IMR-90 (cell line): Measurements from ENCODE around the gene APOC4. TPM values are rescaled to one million over a fixed set of nuclear protein-coding genes. Genes with fewer than 3 reads are reported as not detected.

ENCODE experiments used
- ATAC-seq: fragments of 200-7000 bp; cut with Tn5 transposase; 2 replicates; pipeline ENCODE4 v1.9.1; 2020; ENCODE audit warnings: low read depth, mild to moderate bottlenecking, moderate library complexity
- BruUV-seq: library from RNA; stranded (reverse); fragments of 400-500 nt; replicated peaks from 2 replicates; lab custom pipeline; 2021; lab: Mats Ljungman, UMichigan
- CTCF ChIA-PET: fragments of 300-600 bp; formaldehyde crosslinking; extraction: SDS; loops from one replicate; lab custom pipeline; 2021; ENCODE audit warnings: antibody characterized with exemption; lab: Yijun Ruan, JAX
- POLR2A ChIA-PET: fragments of 300-600 bp; sonication (Branson Sonifier 250); formaldehyde crosslinking; loops from one replicate; lab custom pipeline; 2022; ENCODE audit warnings: antibody characterized with exemption; ENCODE audit not compliant: unreplicated experiment; lab: Charles Lee
- DNase-seq: peaks from one replicate; pipeline ENCODE4 v3.0.0; 2013
- H2AFZ ChIP-seq: replicated peaks from 2 replicates; pipeline ENCODE3; 2013; ENCODE audit warnings: low read length, mild to moderate bottlenecking; ENCODE audit not compliant: poor library complexity
- H2AK5ac ChIP-seq: 2 replicates; pipeline ENCODE4 v1.6.1; 2013; ENCODE audit warnings: low read depth, low read length, inconsistent platforms
- H2AK9ac ChIP-seq: replicated peaks from 2 replicates; pipeline ENCODE3; 2013; ENCODE audit warnings: mild to moderate bottlenecking, low read depth, low read length, moderate library complexity; ENCODE audit not compliant: poor library complexity
- H2BK120ac ChIP-seq: 2 replicates; pipeline ENCODE4 v1.6.1; 2013; ENCODE audit warnings: low read depth, low read length, inconsistent platforms
- H2BK15ac ChIP-seq: 3 replicates; pipeline ENCODE4 v1.6.1; 2013; ENCODE audit warnings: low read depth, low read length, inconsistent platforms
- H2BK20ac ChIP-seq: 2 replicates; pipeline ENCODE4 v1.6.1; 2013; ENCODE audit warnings: low read depth, mild to moderate bottlenecking, inconsistent platforms, low read length, moderate library complexity
- H2BK5ac ChIP-seq: 2 replicates; pipeline ENCODE4 v1.6.1; 2013; ENCODE audit warnings: mild to moderate bottlenecking, low read depth, low read length, inconsistent platforms; ENCODE audit not compliant: poor library complexity, severe bottlenecking
- H3K14ac ChIP-seq: replicated peaks from 2 replicates; pipeline ENCODE4 v1.6.1; 2013; ENCODE audit warnings: low read depth, low read length, inconsistent platforms
- H3K18ac ChIP-seq: 2 replicates; pipeline ENCODE4 v1.6.1; 2013; ENCODE audit warnings: low read depth, low read length, control low read depth
- H3K23ac ChIP-seq: 2 replicates; pipeline ENCODE4 v1.6.1; 2013; ENCODE audit warnings: low read depth, low read length, inconsistent platforms
- H3K27ac ChIP-seq: 2 replicates; pipeline ENCODE4 v1.5.1; 2013; ENCODE audit warnings: mild to moderate bottlenecking, control low read depth, low read length; ENCODE audit not compliant: insufficient read depth
- H3K27me3 ChIP-seq: 2 replicates; pipeline ENCODE4 v1.6.1; 2013; ENCODE audit warnings: low read length; ENCODE audit not compliant: control insufficient read depth, insufficient read depth
- H3K36me3 ChIP-seq: 2 replicates; pipeline ENCODE4 v1.6.1; 2013; ENCODE audit warnings: low read length, mixed read lengths; ENCODE audit not compliant: control insufficient read depth, insufficient read depth
- H3K4ac ChIP-seq: 2 replicates; pipeline ENCODE4 v1.6.1; 2013; ENCODE audit warnings: low read depth, low read length, inconsistent platforms
- H3K4me1 ChIP-seq: 2 replicates; pipeline ENCODE4 v1.6.1; 2013; ENCODE audit warnings: low read length, mixed read lengths; ENCODE audit not compliant: control insufficient read depth, insufficient read depth
- H3K4me2 ChIP-seq: 2 replicates; pipeline ENCODE4 v1.6.1; 2013; ENCODE audit warnings: low read depth, mild to moderate bottlenecking, control low read depth, low read length, moderate library complexity
- H3K4me3 ChIP-seq: 2 replicates; pipeline ENCODE4 v1.5.1; 2013; ENCODE audit warnings: low read depth, mild to moderate bottlenecking, control low read depth, low read length, moderate library complexity; ENCODE audit not compliant: insufficient read depth
- H3K56ac ChIP-seq: 2 replicates; pipeline ENCODE4 v1.6.1; 2013; ENCODE audit warnings: low read length, inconsistent platforms; ENCODE audit not compliant: insufficient read depth; ENCODE audit errors: extremely low read depth
- H3K79me1 ChIP-seq, 2 experiments: 2 replicates each; pipeline ENCODE4 v1.6.1; 2013; ENCODE audit warnings: low read length in 2 of 2, inconsistent platforms in 1 of 2, low read depth in 1 of 2
- H3K9ac ChIP-seq: 2 replicates; pipeline ENCODE4 v1.6.1; 2013; ENCODE audit warnings: low read depth, low read length, control low read depth
- H3K9me1 ChIP-seq: 2 replicates; pipeline ENCODE4 v1.6.1; 2013; ENCODE audit warnings: low read length, inconsistent platforms; ENCODE audit not compliant: insufficient read depth
- H3K9me3 ChIP-seq: 2 replicates; pipeline ENCODE4 v1.6.1; 2013; ENCODE audit warnings: low read length; ENCODE audit not compliant: control insufficient read depth, insufficient read depth
- H4K20me1 ChIP-seq: 2 replicates; pipeline ENCODE4 v1.6.1; 2013; ENCODE audit warnings: low read length, inconsistent platforms; ENCODE audit not compliant: insufficient read depth
- H4K5ac ChIP-seq: 2 replicates; pipeline ENCODE4 v1.6.1; 2013; ENCODE audit warnings: mild to moderate bottlenecking, low read depth, low read length, control low read depth
- H4K8ac ChIP-seq, 2 experiments: 2 replicates each; pipeline ENCODE4 v1.6.1; 2013; ENCODE audit warnings: low read depth in 2 of 2, low read length in 2 of 2, control low read depth in 1 of 2, inconsistent platforms in 1 of 2
- H4K91ac ChIP-seq: 2 replicates; pipeline ENCODE4 v1.6.1; 2013; ENCODE audit warnings: low read depth, low read length, inconsistent platforms; ENCODE audit not compliant: insufficient read depth
- CEBPB ChIP-seq: IDR thresholded peaks from 2 replicates; pipeline ENCODE4 v1.6.1; 2012; ENCODE audit warnings: low read depth, low read length, improper control_type of control experiment
- MXI1 ChIP-seq: IDR thresholded peaks from 2 replicates; pipeline ENCODE4 v1.6.1; 2012; ENCODE audit warnings: low read depth, mild to moderate bottlenecking, low read length, moderate library complexity, borderline replicate concordance
- NFE2L2 ChIP-seq: fragments of 150-350 bp; IDR thresholded peaks from 2 replicates; pipeline ENCODE4 v1.6.1; 2016; ENCODE audit warnings: low read depth, mild to moderate bottlenecking, low read length
- POLR2A ChIP-seq: IDR thresholded peaks from 2 replicates; pipeline ENCODE4 v1.6.1; 2012; ENCODE audit warnings: mild to moderate bottlenecking, low read depth, low read length
- RAD21 ChIP-seq: IDR thresholded peaks from 2 replicates; pipeline ENCODE4 v1.6.1; 2012; ENCODE audit warnings: low read length, improper control_type of control experiment
- SMC3 ChIP-seq: fragments of 150-350 bp; IDR thresholded peaks from 2 replicates; pipeline ENCODE4 v1.6.1; 2016; ENCODE audit warnings: low read depth, mild to moderate bottlenecking, antibody characterized with exemption, low read length, moderate library complexity
- WGBS, 2 experiments: methylation state at CpG; one replicate each; pipeline versions ENCODE4 v1.1.5 to v1.1.7; 2013; ENCODE audit warnings: missing lambda C conversion rate in 2 of 2; ENCODE audit not compliant: insufficient read length in 1 of 2; ENCODE audit errors: extremely low coverage in 2 of 2; 5-methylcytosine and 5-hydroxymethylcytosine counted together
- dilution Hi-C: fragments of 300-500 bp; cut with HindIII; formaldehyde crosslinking; loops from one replicate; pipeline ENCODE4 v1.14.3; 2018; ENCODE audit warnings: low sequenced_read_pairs; ENCODE audit not compliant: unreplicated experiment
- in situ Hi-C: fragments of 300-500 bp; cut with MboI; formaldehyde crosslinking; loops from 3 replicates; pipeline ENCODE4 v1.14.3; 2019; ENCODE audit warnings: low sequenced_read_pairs, inconsistent platforms, mixed read lengths
- intact Hi-C: fragments of 100-400 bp; cut with micrococcal nuclease; formaldehyde crosslinking; loops from 2 replicates; pipeline ENCODE4 v1.10.0; 2022
- polyA plus RNA-seq, 3 experiments: library from polyadenylated mRNA; depleted of rRNA; stranded (reverse); fragments of >200 nt; gene quantifications; 2 replicates each; pipeline ENCODE4 v1.2.3, GENCODE V29; 2012; ENCODE audit warnings: low replicate concordance in 1 of 3
- total RNA-seq: library from RNA; depleted of rRNA; stranded (reverse); fragments of >200 nt; gene quantifications from 2 replicates; pipeline ENCODE4 v1.2.3, GENCODE V29; 2012
- TF ChIP-seq, protein P1 (sequence below): conservative IDR thresholded peaks from 2 replicates; pipeline ENCODE4 v1.5.1; 2012; ENCODE audit warnings: mild to moderate bottlenecking, low read depth, low read length, improper control_type of control experiment

The APOC4 gene
- total and polyA plus RNA-seq, 2 of the 4 experiments (the other 2 are of a cell fraction) = not detected

DNA sequence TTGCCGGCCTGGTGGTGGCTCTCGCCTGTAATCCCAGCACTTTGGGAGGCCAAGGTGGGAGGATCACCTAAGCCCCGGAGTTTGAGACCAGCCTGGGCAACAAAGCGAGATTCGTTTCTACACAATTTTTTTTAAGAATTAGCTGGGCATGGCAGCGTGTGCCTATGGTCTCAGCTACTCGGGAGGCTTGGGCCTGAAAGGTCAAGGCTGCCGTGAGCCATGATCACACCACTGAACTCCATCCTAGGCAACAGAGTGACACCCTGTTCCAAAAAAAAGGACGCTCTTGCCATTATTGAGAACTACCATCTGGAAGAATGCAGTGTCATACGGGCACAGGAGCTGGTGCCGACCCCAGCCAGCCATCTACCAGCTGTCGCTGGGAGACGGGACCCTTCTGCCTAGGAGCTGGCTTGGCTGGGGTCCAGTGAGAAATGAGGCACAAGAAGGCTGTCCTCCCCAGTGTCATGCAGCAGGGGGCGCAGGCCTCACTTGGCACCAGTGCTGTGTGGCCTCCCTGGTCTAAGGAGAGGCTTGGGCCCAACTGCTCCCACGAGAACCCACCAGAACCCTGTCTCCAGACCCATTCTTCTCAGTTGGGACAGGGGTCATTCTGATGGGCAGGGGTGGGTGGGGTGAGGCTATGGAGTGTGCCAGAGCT lies 47.0 kb downstream of the APOC4 start:
- in situ Hi-C loops (no loop called here), dilution Hi-C loops (no loop called here), intact Hi-C loops (no loop called here)
- WGBS, 2 experiments = 72% methylated on average over 6 of the region's 15 CpGs; no CpG with 5 or more reads in 1 of the 2 experiments
- Histone ChIP-seq H3K4me1 (no peaks in the 10 kb centered on the region), H2BK120ac (no peak overlapping the region), H3K18ac (no peak overlapping the region), H3K56ac (no peak overlapping the region), H2BK5ac (no peak overlapping the region), H2AFZ (no peak overlapping the region), H4K20me1 (peaks cover 14% of the 10 kb centered on the region), H3K79me1 (peaks cover 0 to 8% of the 10 kb centered on the region in 2 experiments; a peak in 1 of 4 replicates), H3K4ac (no peak overlapping the region), H3K4me2 (no peak overlapping the region), H3K36me3 (peaks cover 75% of the 10 kb centered on the region), H3K9ac (no peak overlapping the region), H3K23ac (no peak overlapping the region), H3K27me3 (no peaks in the 10 kb centered on the region), H2BK20ac (no peak overlapping the region), H2BK15ac (no peak overlapping the region), H4K5ac (no peak overlapping the region), H3K4me3 (no peak overlapping the region), H4K91ac (no peak overlapping the region), H3K27ac (no peak overlapping the region), H3K9me1 (no peaks in the 10 kb centered on the region), H3K9me3 (no peaks in the 10 kb centered on the region), H2AK5ac (no peak overlapping the region), H3K14ac (no peak overlapping the region), H4K8ac (no peak overlapping the region), H2AK9ac (no peak overlapping the region)
- DNase-seq = peak; percentile 62
- ChIA-PET POLR2A (no interaction called here), CTCF (interaction anchor here (0.6 to 1.0 kb wide), 2 partner anchors 10 to 78 kb away, joined by 3 to 4 read pairs; no protein-coding TSS in a partner anchor)
- ATAC-seq = peak; percentile 89
- BruUV-seq = no TSS peak
- no peak for TF ChIP-seq NFE2L2
- peak; percentile 64 for TF ChIP-seq SMC3
- TF ChIP-seq MXI1 = no peak
- TF ChIP-seq, protein P1, sequence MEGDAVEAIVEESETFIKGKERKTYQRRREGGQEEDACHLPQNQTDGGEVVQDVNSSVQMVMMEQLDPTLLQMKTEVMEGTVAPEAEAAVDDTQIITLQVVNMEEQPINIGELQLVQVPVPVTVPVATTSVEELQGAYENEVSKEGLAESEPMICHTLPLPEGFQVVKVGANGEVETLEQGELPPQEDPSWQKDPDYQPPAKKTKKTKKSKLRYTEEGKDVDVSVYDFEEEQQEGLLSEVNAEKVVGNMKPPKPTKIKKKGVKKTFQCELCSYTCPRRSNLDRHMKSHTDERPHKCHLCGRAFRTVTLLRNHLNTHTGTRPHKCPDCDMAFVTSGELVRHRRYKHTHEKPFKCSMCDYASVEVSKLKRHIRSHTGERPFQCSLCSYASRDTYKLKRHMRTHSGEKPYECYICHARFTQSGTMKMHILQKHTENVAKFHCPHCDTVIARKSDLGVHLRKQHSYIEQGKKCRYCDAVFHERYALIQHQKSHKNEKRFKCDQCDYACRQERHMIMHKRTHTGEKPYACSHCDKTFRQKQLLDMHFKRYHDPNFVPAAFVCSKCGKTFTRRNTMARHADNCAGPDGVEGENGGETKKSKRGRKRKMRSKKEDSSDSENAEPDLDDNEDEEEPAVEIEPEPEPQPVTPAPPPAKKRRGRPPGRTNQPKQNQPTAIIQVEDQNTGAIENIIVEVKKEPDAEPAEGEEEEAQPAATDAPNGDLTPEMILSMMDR = peak; percentile 65
- TF ChIP-seq RAD21 = peak; percentile 56
- TF ChIP-seq POLR2A = no peak
- no peak for TF ChIP-seq CEBPB
